Stimulated activated CD8-positive, alpha-beta memory T cell treated with anti-CD3 and anti-CD28 coated beads, Interleukin-2, amount 100 ng/mL, for 48 hours (primary cell): ENCODE data around the gene FICD.

Source experiments
- DNase-seq, 2 donors: peaks; one replicate each; pipeline ENCODE4 v3.0.0-alpha.2; 2020; ENCODE audit warnings: low read depth in 2 of 2

Gene FICD

GRCh38 chr12:108565976-108566375, 50.9 kb downstream of the FICD start:
- DNase-seq, result no peak

GRCh38 chr12:108566452-108566851, 51.4 kb downstream of the FICD start:
- DNase-seq, result no peak

GRCh38 chr12:108567406-108568337, 52.6 kb downstream of the FICD start:
- DNase-seq, result no peak

- peak in 1 of 2 donors; percentile 54 for DNase-seq
Observed at GRCh38 chr12:108568338-108569154, 53.5 kb downstream of the FICD start.
